NB4 (cell line): Measurements from ENCODE around the gene ARID1B.

Experiments
- CTCF ChIP-seq: IDR thresholded peaks from one replicate; pipeline ENCODE4 v1.5.1; 2012; ENCODE audit warnings: low read depth, low read length
- MAX ChIP-seq: IDR thresholded peaks from 2 replicates; pipeline ENCODE4 v1.6.1; 2011; ENCODE audit warnings: low read depth, low read length
- POLR2A ChIP-seq: IDR thresholded peaks from 2 replicates; pipeline ENCODE4 v1.6.1; 2011; ENCODE audit warnings: mild to moderate bottlenecking; ENCODE audit not compliant: insufficient read length; ENCODE audit errors: extremely low read depth

- TF ChIP-seq POLR2A (no peak), MAX (no peak), CTCF (no peak)
Measured at GRCh38 chr6:157025437-157025836, 248.3 kb downstream of the ARID1B start.
